Fibroblast of mammary gland (primary cell): Measurements from ENCODE around the gene TAF13.

Experiments
- DNase-seq: peaks from one replicate; pipeline ENCODE4 v3.0.0-alpha.2; 2010; ENCODE audit warnings: low read depth
- H3K4me3 ChIP-seq: 2 replicates; pipeline ENCODE4 v1.5.1; 2011; ENCODE audit warnings: low read depth, mild to moderate bottlenecking, low read length, moderate library complexity; ENCODE audit not compliant: control insufficient read depth
- TF ChIP-seq, protein P1 (sequence below): conservative IDR thresholded peaks from 2 replicates; pipeline ENCODE4 v1.5.1; 2011; ENCODE audit warnings: low read depth, low read length, inconsistent platforms; ENCODE audit not compliant: control insufficient read depth, insufficient read depth

TAF13 gene

DNA sequence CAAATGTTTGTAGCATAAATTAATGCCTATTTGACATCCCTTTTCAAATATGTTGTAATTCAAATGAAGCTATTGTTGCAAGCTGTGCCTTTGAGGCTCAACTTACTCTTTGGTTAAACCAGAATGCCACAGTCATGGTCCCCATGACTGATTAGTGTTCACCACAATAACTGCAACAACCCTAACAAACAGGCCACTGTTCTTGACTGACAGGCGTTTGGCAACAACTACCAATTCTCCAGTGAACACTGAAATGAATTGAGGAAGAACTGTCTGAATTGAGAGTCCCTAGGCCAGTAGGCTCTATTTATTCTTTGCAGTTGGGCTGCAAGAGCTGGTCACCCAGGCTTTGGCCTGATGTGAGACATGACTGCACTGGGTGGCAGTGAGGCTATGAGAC lies 8.1 kb upstream of the TAF13 start:
- DNase-seq = no peak
- TF ChIP-seq, protein P1, sequence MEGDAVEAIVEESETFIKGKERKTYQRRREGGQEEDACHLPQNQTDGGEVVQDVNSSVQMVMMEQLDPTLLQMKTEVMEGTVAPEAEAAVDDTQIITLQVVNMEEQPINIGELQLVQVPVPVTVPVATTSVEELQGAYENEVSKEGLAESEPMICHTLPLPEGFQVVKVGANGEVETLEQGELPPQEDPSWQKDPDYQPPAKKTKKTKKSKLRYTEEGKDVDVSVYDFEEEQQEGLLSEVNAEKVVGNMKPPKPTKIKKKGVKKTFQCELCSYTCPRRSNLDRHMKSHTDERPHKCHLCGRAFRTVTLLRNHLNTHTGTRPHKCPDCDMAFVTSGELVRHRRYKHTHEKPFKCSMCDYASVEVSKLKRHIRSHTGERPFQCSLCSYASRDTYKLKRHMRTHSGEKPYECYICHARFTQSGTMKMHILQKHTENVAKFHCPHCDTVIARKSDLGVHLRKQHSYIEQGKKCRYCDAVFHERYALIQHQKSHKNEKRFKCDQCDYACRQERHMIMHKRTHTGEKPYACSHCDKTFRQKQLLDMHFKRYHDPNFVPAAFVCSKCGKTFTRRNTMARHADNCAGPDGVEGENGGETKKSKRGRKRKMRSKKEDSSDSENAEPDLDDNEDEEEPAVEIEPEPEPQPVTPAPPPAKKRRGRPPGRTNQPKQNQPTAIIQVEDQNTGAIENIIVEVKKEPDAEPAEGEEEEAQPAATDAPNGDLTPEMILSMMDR = no peak
- no peak overlapping the region for H3K4me3 ChIP-seq

GRCh38 chr1:109083501-109083900 lies 7.7 kb upstream of the TAF13 start:
- TF ChIP-seq, protein P1 = no peak
- DNase-seq = no peak
- H3K4me3 ChIP-seq = no peak overlapping the region

GRCh38 chr1:109080441-109081082 lies 4.8 kb upstream of the TAF13 start:
- no peak overlapping the region for H3K4me3 ChIP-seq
- DNase-seq = no peak
- TF ChIP-seq, protein P1 = no peak

DNA sequence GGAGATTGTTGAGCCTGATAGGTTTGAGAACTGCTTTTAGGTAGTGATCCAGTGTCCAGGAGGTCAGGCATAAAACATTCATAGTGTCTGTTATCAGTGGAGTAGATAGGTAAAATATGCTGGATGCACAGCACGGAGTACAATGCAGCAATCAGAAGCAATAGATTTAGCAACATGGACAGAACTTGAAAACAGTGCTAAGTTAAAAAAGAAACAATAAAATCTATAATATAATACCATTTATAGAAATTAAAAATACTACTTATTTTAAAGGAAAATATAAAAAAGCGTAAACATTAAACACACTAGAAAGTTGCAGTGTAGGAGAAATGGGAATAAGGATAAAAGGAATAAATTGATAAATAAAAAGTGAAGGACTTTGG lies 3.4 kb upstream of the TAF13 start:
- TF ChIP-seq, protein P1 = no peak
- DNase-seq = no peak
- H3K4me3 ChIP-seq = no peak overlapping the region

DNA sequence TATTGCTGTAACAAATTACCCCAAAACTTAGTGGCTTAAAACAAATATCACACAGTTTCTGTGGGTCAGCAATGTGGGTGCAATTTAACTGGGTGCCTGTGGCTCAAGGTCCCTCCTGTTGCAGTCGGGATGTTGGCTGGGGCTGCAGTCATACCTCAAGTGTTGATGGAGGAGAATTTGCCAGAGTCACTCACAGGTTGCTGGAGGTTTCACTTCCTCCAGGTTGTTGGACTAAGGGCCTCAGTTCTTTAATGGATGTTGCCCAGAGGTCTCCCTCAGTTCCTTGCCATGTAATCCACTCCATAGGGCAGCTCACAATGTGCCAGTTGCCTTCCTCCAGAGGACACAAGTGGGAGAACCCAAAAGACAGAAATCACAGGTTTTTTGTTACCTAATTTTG lies 2.5 kb upstream of the TAF13 start:
- H3K4me3 ChIP-seq = no peak overlapping the region
- TF ChIP-seq, protein P1 = no peak
- no peak for DNase-seq

DNA sequence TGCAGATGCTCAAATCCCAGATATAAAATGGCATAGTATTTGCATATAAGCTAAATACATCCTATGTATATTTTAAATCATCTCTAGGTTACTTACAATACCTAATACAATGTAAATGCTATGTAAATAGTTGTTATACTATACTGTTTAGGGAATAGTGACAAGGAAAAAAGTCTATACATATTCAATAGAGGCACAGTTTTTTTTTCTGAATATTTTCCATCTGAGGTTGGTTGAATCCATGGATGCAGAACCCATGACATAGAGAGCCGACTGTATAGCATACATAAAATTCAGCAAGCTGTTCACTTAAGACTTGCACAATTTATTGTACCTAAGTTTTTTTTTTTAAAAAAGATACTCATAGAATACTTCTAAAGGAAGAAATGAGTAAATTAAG lies 6.5 kb downstream of the TAF13 start:
- no peak for DNase-seq
- no peak overlapping the region for H3K4me3 ChIP-seq
- TF ChIP-seq, protein P1 = no peak

DNA sequence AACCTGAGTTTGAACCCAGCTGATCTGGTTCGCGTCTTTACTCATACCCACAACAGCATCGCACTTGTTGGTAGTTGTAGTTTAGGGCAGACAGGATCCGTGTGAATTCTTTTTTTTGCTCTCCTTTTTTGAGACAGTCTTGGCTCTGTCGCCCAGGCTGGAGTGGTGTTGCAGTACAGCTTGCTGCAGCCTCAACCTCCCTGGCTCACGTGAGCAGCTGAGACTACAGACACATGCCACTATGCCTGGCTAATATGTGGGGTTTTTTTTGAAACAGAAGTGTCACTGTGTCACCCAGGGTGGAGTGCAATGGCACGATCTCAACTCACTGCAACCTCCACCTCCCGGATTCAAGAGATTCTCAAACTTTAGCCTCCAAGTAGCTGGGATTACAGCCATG lies 7.9 kb downstream of the TAF13 start:
- TF ChIP-seq, protein P1 = no peak
- no peak for DNase-seq
- no peak overlapping the region for H3K4me3 ChIP-seq
